H1 (cell line): ENCODE data around the gene BCO2. TPM values are rescaled to one million over a fixed set of nuclear protein-coding genes. Genes with fewer than 3 reads are reported as not detected.
A peak's percentile ranks its signal among the peaks of the same experiment; 100 is the strongest.

Experiments
- CTCF ChIA-PET: fragments of 300-600 bp; sonication (Branson Sonifier 250); formaldehyde crosslinking; loops from one replicate; lab custom pipeline; 2021; ENCODE audit not compliant: partially characterized antibody; lab: Charles Lee
- POLR2A ChIA-PET: fragments of 300-600 bp; sonication (Branson Sonifier 250); formaldehyde crosslinking; loops from one replicate; lab custom pipeline; 2021; ENCODE audit warnings: inconsistent platforms; ENCODE audit not compliant: partially characterized antibody; lab: Charles Lee
- DNase-seq, 2 experiments: peaks; one replicate each; pipeline versions ENCODE4 v3.0.0 to v3.0.0-alpha.2; 2010 to 2022; ENCODE audit warnings: low spot score in 2 of 2, low read depth in 1 of 2, mixed read lengths in 1 of 2
- FAIRE-seq: peaks from 2 replicates; lab custom pipeline; 2011; peaks lifted over from hg19 to GRCh38; lab: Jason Lieb, UNC
- H2AFZ ChIP-seq: 2 replicates; pipeline ENCODE4 v1.8.1; 2012; ENCODE audit warnings: low read length, inconsistent platforms
- H2AK5ac ChIP-seq: 2 replicates; pipeline ENCODE4 v1.6.1; 2013; ENCODE audit warnings: low read depth, low read length
- H2BK120ac ChIP-seq: replicated peaks from 2 replicates; pipeline ENCODE3; 2013; ENCODE audit warnings: low read depth, low read length, inconsistent platforms
- H2BK12ac ChIP-seq: 2 replicates; pipeline ENCODE4 v1.6.1; 2013; ENCODE audit warnings: low read depth, low read length
- H2BK15ac ChIP-seq: 2 replicates; pipeline ENCODE4 v1.6.1; 2013; ENCODE audit warnings: low read length
- H2BK20ac ChIP-seq: 2 replicates; pipeline ENCODE4 v1.6.1; 2013; ENCODE audit warnings: low read length
- H2BK5ac ChIP-seq: 2 replicates; pipeline ENCODE4 v1.6.1; 2013; ENCODE audit warnings: low read depth, low read length
- H3K14ac ChIP-seq: 2 replicates; pipeline ENCODE4 v1.6.1; 2013; ENCODE audit warnings: inconsistent platforms; ENCODE audit not compliant: insufficient read length
- H3K18ac ChIP-seq: 2 replicates; pipeline ENCODE4 v1.6.1; 2013; ENCODE audit warnings: low read length; ENCODE audit errors: extremely low read depth
- H3K23ac ChIP-seq: 2 replicates; pipeline ENCODE4 v1.6.1; 2013; ENCODE audit warnings: inconsistent platforms; ENCODE audit not compliant: insufficient read length
- H3K23me2 ChIP-seq: 2 replicates; pipeline ENCODE4 v1.6.1; 2013; ENCODE audit warnings: low read depth, low read length
- H3K27ac ChIP-seq: 2 replicates; pipeline ENCODE4 v1.6.1; 2011; ENCODE audit warnings: low read depth, low read length, inconsistent platforms
- H3K27me3 ChIP-seq, 4 experiments: replicated peaks in 1 of 4; 1 replicate in 1 of 4; 2 replicates in 3 of 4; pipeline versions ENCODE4 v1.6.1 to v1.8.1; 2011 to 2013; ENCODE audit warnings: low read length in 3 of 4, mild to moderate bottlenecking in 3 of 4, inconsistent platforms in 2 of 4, mixed read lengths in 2 of 4, moderate library complexity in 1 of 4; ENCODE audit not compliant: control insufficient read depth in 3 of 4, insufficient read depth in 3 of 4; ENCODE audit errors: extremely low read depth in 1 of 4
- H3K36me3 ChIP-seq, 4 experiments: 2 replicates each; pipeline versions ENCODE4 v1.6.1 to v1.8.1; 2011 to 2013; ENCODE audit warnings: mild to moderate bottlenecking in 4 of 4, low read length in 3 of 4, moderate library complexity in 2 of 4, control low read depth in 1 of 4, inconsistent platforms in 1 of 4; ENCODE audit not compliant: insufficient read depth in 4 of 4, control insufficient read depth in 2 of 4
- H3K4ac ChIP-seq: replicated peaks from 2 replicates; pipeline ENCODE3; 2013; ENCODE audit warnings: low read length, low read depth, mixed read lengths, inconsistent platforms; ENCODE audit not compliant: insufficient read length
- H3K4me1 ChIP-seq, 4 experiments: replicated peaks in 1 of 4; 1 replicate in 1 of 4; 2 replicates in 3 of 4; pipeline versions ENCODE4 v1.6.1 to v1.8.1; 2011 to 2013; ENCODE audit warnings: low read length in 3 of 4, inconsistent platforms in 2 of 4, mixed read lengths in 1 of 4; ENCODE audit not compliant: insufficient read depth in 4 of 4, control insufficient read depth in 3 of 4
- H3K4me2 ChIP-seq, 2 experiments: 2 replicates each; pipeline versions ENCODE4 v1.6.1 to v1.8.1; 2011 to 2013; ENCODE audit warnings: low read depth in 2 of 2, low read length in 2 of 2, control low read depth in 1 of 2, inconsistent platforms in 1 of 2, mild to moderate bottlenecking in 1 of 2; ENCODE audit not compliant: insufficient read depth in 1 of 2
- H3K4me3 ChIP-seq, 4 experiments: fragments of 200-600, 300-600 bp in 1 of 4; sonication (generic), shearing (Covaris generic), sonication (Bioruptor Twin) in 1 of 4; 2 replicates each; pipeline versions ENCODE4 v1.5.1 to v1.8.1; 2011 to 2016; ENCODE audit warnings: low read length in 4 of 4, low read depth in 3 of 4, control low read depth in 2 of 4, inconsistent platforms in 2 of 4, mild to moderate bottlenecking in 2 of 4, mixed read lengths in 1 of 4, moderate library complexity in 1 of 4; ENCODE audit not compliant: insufficient read depth in 2 of 4; ENCODE audit errors: extremely low read depth in 1 of 4
- H3K56ac ChIP-seq: replicated peaks from 2 replicates; pipeline ENCODE3; 2013; ENCODE audit warnings: low read depth, mild to moderate bottlenecking, mixed read lengths, low read length, inconsistent platforms; ENCODE audit not compliant: insufficient read length
- H3K79me1 ChIP-seq: 2 replicates; pipeline ENCODE4 v1.6.1; 2013; ENCODE audit warnings: low read depth, low read length, control low read depth
- H3K79me2 ChIP-seq, 2 experiments: 2 replicates each; pipeline versions ENCODE4 v1.6.1 to v1.8.1; 2012 to 2013; ENCODE audit warnings: low read length in 2 of 2, mild to moderate bottlenecking in 2 of 2, inconsistent platforms in 1 of 2; ENCODE audit not compliant: insufficient read depth in 2 of 2, control insufficient read depth in 1 of 2
- H3K9ac ChIP-seq, 4 experiments: replicated peaks in 1 of 4; 1 replicate in 1 of 4; 2 replicates in 3 of 4; pipeline versions ENCODE4 v1.6.1 to v1.8.1; 2011 to 2013; ENCODE audit warnings: low read depth in 3 of 4, low read length in 3 of 4, control low read depth in 2 of 4, mild to moderate bottlenecking in 2 of 4, moderate library complexity in 2 of 4, inconsistent platforms in 1 of 4; ENCODE audit errors: extremely low read depth in 1 of 4
- H3K9me3 ChIP-seq, 2 experiments: 2 replicates each; pipeline versions ENCODE4 v1.6.1 to v1.8.1; 2012 to 2013; ENCODE audit warnings: mild to moderate bottlenecking in 2 of 2, moderate library complexity in 2 of 2, control low read depth in 1 of 2, inconsistent platforms in 1 of 2, low read depth in 1 of 2, low read length in 1 of 2, mixed read lengths in 1 of 2; ENCODE audit not compliant: insufficient read depth in 2 of 2
- H4K20me1 ChIP-seq, 2 experiments: replicated peaks in 1 of 2; 2 replicates each; pipeline versions ENCODE3 to v1.8.1; 2011 to 2013; ENCODE audit warnings: inconsistent platforms in 2 of 2, low read length in 2 of 2, mild to moderate bottlenecking in 1 of 2; ENCODE audit not compliant: insufficient read depth in 2 of 2, control insufficient read depth in 1 of 2
- H4K5ac ChIP-seq: 2 replicates; pipeline ENCODE4 v1.6.1; 2013; ENCODE audit warnings: low read length, low read depth, mixed read lengths, inconsistent platforms; ENCODE audit not compliant: insufficient read length
- H4K8ac ChIP-seq: 2 replicates; pipeline ENCODE4 v1.8.0; 2013; ENCODE audit warnings: mild to moderate bottlenecking, moderate library complexity, low read length, inconsistent platforms; ENCODE audit not compliant: insufficient read depth; ENCODE audit errors: extremely low read depth
- H4K91ac ChIP-seq: replicated peaks from 2 replicates; pipeline ENCODE3; 2013; ENCODE audit warnings: low read length, mixed read lengths, inconsistent platforms; ENCODE audit not compliant: insufficient read length
- BACH1 ChIP-seq: IDR thresholded peaks from 2 replicates; pipeline ENCODE4 v1.6.1; 2012; ENCODE audit warnings: low read length, improper control_type of control experiment
- RAD21 ChIP-seq, 2 experiments: IDR thresholded peaks in 1 of 2; conservative IDR thresholded peaks in 1 of 2; 2 replicates each; pipeline ENCODE4 v1.6.1; 2011; ENCODE audit warnings: low read depth in 2 of 2, low read length in 2 of 2, improper control_type of control experiment in 1 of 2, inconsistent platforms in 1 of 2, mild to moderate bottlenecking in 1 of 2, moderate library complexity in 1 of 2
- SAP30 ChIP-seq: fragments of 300-600 bp; sonication (generic); IDR thresholded peaks from 2 replicates; pipeline ENCODE4 v1.7.1; 2012; ENCODE audit warnings: low read length, moderate library complexity, mild to moderate bottlenecking, inconsistent platforms; ENCODE audit not compliant: insufficient read depth, insufficient replicate concordance
- SP4 ChIP-seq: IDR thresholded peaks from 2 replicates; pipeline ENCODE4 v1.6.1; 2012; ENCODE audit warnings: low read length, inconsistent platforms
- TBP ChIP-seq: IDR thresholded peaks from 2 replicates; pipeline ENCODE4 v1.6.1; 2011; ENCODE audit warnings: low read depth, low read length, improper control_type of control experiment
- WGBS, 2 experiments: shearing (Covaris generic) in 1 of 2; methylation state at CpG; one replicate each; pipeline versions ENCODE4 v1.1.6 to v1.1.7; 2013 to 2015; ENCODE audit warnings: low lambda C conversion rate in 2 of 2, mixed read lengths in 2 of 2, inconsistent platforms in 1 of 2, low coverage in 1 of 2, missing lambda C conversion rate in 1 of 2; ENCODE audit not compliant: insufficient replicate concordance in 2 of 2, insufficient coverage in 1 of 2, insufficient read length in 1 of 2; ENCODE audit errors: extremely low coverage in 1 of 2, missing lambda C conversion rate in 1 of 2; 5-methylcytosine and 5-hydroxymethylcytosine counted together
- polyA plus RNA-seq, 7 experiments: library from polyadenylated mRNA; depleted of rRNA in 3 of 7; stranded (reverse) in 5 of 7; unstranded in 2 of 7; fragments of >200 nt in 5 of 7; fragments of 200-250 nt in 2 of 7; gene quantifications; 1 replicate in 5 of 7; 2 replicates in 1 of 7; 4 replicates in 1 of 7; pipeline versions ENCODE4 v1.2.1 to v1.2.3, GENCODE V29; 2011 to 2013; ENCODE audit warnings: missing spikeins in 2 of 7, mixed read lengths in 2 of 7
- total RNA-seq: library from RNA; stranded (reverse); fragmentation: NEBNext Ultra II Directional; extraction: Animal tissue kit (Norgen Biotek cat#: 25700); gene quantifications from 2 replicates; pipeline ENCODE4 v1.2.1, GENCODE V29; 2021

Gene BCO2
- total and polyA plus RNA-seq, 2 of the 8 experiments (the other 6 are each of a cell fraction or from before 2014, with no cell fraction given): 0.42 to 0.82 TPM

GRCh38 chr11:112253605-112254242 lies 78.4 kb downstream of the BCO2 start:
- no peak for FAIRE-seq

More at GRCh38 chr11:112253605-112254242, 78.4 kb downstream of the BCO2 start:
- H3K27me3 ChIP-seq: no peaks in the 10 kb centered on the region; a peak in 1 of 7 replicates
- no peaks in the 10 kb centered on the region for H3K79me1 ChIP-seq
- no peaks in the 10 kb centered on the region for H3K4me1 ChIP-seq
- no peak overlapping the region for H4K91ac ChIP-seq
- no peak for DNase-seq
- no peak overlapping the region for H2BK12ac ChIP-seq
- no peak overlapping the region; the same call in 1 of the 2 replicates for H4K8ac ChIP-seq
- H3K14ac ChIP-seq: no peak overlapping the region
- no peak overlapping the region for H3K18ac ChIP-seq
- H2BK120ac ChIP-seq: no peak overlapping the region
- H3K4ac ChIP-seq: no peak overlapping the region
- CTCF ChIA-PET: no interaction called here
- no peak overlapping the region for H3K4me3 ChIP-seq
- POLR2A ChIA-PET: no interaction called here
- H3K56ac ChIP-seq: peak overlapping the region; percentile 100
- H3K79me2 ChIP-seq: no peaks in the 10 kb centered on the region
- H3K23ac ChIP-seq: no peak overlapping the region
- 95% methylated on average over 3 of the region's 3 CpGs; no CpG with 5 or more reads in 1 of the 2 experiments for WGBS, 2 experiments
- no peak overlapping the region for H2BK5ac ChIP-seq
- H4K20me1 ChIP-seq: peaks cover 0 to 9% of the 10 kb centered on the region in 2 experiments
- no peak overlapping the region for H3K27ac ChIP-seq
- no peak overlapping the region for H3K4me2 ChIP-seq
- no peak overlapping the region for H2BK20ac ChIP-seq
- no peaks in the 10 kb centered on the region for H3K9me3 ChIP-seq
- H3K36me3 ChIP-seq: no peaks in the 10 kb centered on the region
- H2AK5ac ChIP-seq: peak overlapping the region; percentile 61; the same call in 1 of the 2 replicates
- H4K5ac ChIP-seq: no peak overlapping the region
- H3K9ac ChIP-seq: no peak overlapping the region
- H2BK15ac ChIP-seq: no peak overlapping the region
- peaks cover 11% of the 10 kb centered on the region; the same call in 1 of the 2 replicates for H3K23me2 ChIP-seq
- TF ChIP-seq SAP30 (no peak), TBP (no peak), BACH1 (no peak), SP4 (no peak), RAD21 (IDR thresholded peaks at IDR 0.05 in 1 of 2, conservative IDR thresholded peaks at IDR 0.05 in 1 of 2; ENCODE audit: low read depth in 2 of 2, low read length in 2 of 2) (no peak)
- no peak overlapping the region for H2AFZ ChIP-seq
